SH-SY5Y (cell line): Measurements from ENCODE around the gene HMCES.

Source experiments
- GATA2 ChIP-seq: IDR thresholded peaks from 2 replicates; pipeline ENCODE4 v1.6.1; 2011; ENCODE audit warnings: mild to moderate bottlenecking, low read depth, low read length
- GATA3 ChIP-seq: IDR thresholded peaks from 2 replicates; pipeline ENCODE4 v1.6.1; 2011; ENCODE audit warnings: low read depth, mild to moderate bottlenecking, low read length, moderate library complexity

DNA sequence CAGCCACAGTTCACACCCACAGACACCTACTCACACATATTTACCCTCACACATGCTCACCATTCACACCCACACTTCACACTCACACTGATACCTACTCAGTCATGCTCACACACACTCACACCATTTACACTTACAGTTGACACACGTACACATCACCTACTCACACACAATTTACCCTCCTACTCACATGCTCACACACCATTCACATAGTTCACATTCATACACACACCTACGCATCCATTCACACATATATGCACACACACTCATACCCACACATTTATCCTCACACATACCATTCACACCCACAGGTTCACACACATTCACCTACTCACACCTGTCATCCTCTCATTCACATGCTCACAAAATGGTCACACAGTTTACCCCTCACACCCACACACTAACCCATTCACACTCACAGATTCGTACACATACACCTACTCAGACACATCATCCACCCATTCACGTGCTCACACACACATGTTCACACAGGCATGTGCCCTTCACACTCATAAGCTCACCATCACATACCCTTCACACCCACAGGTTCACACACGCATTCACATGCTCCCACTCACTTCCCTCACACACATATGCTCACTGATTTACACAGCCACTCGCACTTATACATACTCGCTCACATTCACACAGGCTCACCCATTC lies 42.3 kb downstream of the HMCES start:
- TF ChIP-seq GATA2, result no peak
- no peak for TF ChIP-seq GATA3
